GM12878 (cell line): ENCODE measurements around the gene KIF24. TPM values are rescaled to one million over a fixed set of nuclear protein-coding genes. Genes with fewer than 3 reads are reported as not detected.

Experiments
- ATAC-seq: fragments of 200-7000 bp; cut with Tn5 transposase; 3 replicates; pipeline ENCODE4 v1.9.1; 2020; ENCODE audit warnings: mild to moderate bottlenecking, moderate library complexity
- BruUV-seq: library from RNA; stranded (reverse); fragments of 400-500 nt; replicated peaks from 2 replicates; lab custom pipeline; 2021; lab: Mats Ljungman, UMichigan
- CTCF ChIA-PET: fragments of 300-600 bp; sonication (Branson Sonifier 250); formaldehyde crosslinking; extraction: SDS; loops from one replicate; lab custom pipeline; 2021; ENCODE audit warnings: inconsistent platforms; lab: Yijun Ruan, JAX
- POLR2A ChIA-PET: fragments of 350-600 bp; formaldehyde crosslinking; extraction: SDS; loops from one replicate; lab custom pipeline; 2021; ENCODE audit warnings: inconsistent platforms; lab: Charles Lee
- RAD21 ChIA-PET: fragments of 300-600 bp; sonication (Branson Sonifier 250); formaldehyde crosslinking; loops from one replicate; lab custom pipeline; 2023; ENCODE audit warnings: antibody characterized with exemption; ENCODE audit not compliant: unreplicated experiment; lab: Charles Lee
- SMC1A ChIA-PET: fragments of 300-600 bp; sonication (Branson Sonifier 250); formaldehyde crosslinking; loops from one replicate; lab custom pipeline; 2023; ENCODE audit not compliant: unreplicated experiment, uncharacterized antibody; lab: Charles Lee
- DNase-seq: peaks from one replicate; pipeline ENCODE4 v3.0.0-alpha.2; 2011; ENCODE audit warnings: low read depth, low spot score
- FAIRE-seq: peaks from 3 replicates; lab custom pipeline; 2011; peaks lifted over from hg19 to GRCh38; lab: Jason Lieb, UNC
- H2AFZ ChIP-seq: 2 replicates; pipeline ENCODE4 v1.6.0; 2011; ENCODE audit warnings: low read depth, low read length, control low read depth; ENCODE audit not compliant: control insufficient read depth
- H3K27ac ChIP-seq: 2 replicates; pipeline ENCODE4 v1.5.1; 2011; ENCODE audit warnings: control low read depth; ENCODE audit not compliant: control insufficient read depth, insufficient read depth
- H3K27me3 ChIP-seq, 2 experiments: replicated peaks in 1 of 2; 2 replicates each; pipeline versions ENCODE4 v1.6.0 to v1.6.1; 2011; ENCODE audit warnings: low read length in 1 of 2; ENCODE audit not compliant: control insufficient read depth in 2 of 2, insufficient read depth in 2 of 2
- H3K36me3 ChIP-seq, 2 experiments: 2 replicates each; pipeline ENCODE4 v1.5.1; 2011; ENCODE audit warnings: low read length in 1 of 2; ENCODE audit not compliant: control insufficient read depth in 2 of 2, insufficient read depth in 2 of 2
- H3K4me1 ChIP-seq: 2 replicates; pipeline ENCODE4 v1.6.1; 2011; ENCODE audit warnings: mild to moderate bottlenecking, low read length, moderate library complexity, mixed read lengths; ENCODE audit not compliant: control insufficient read depth, insufficient read depth
- H3K4me2 ChIP-seq: 2 replicates; pipeline ENCODE4 v1.6.0; 2011; ENCODE audit warnings: control low read depth; ENCODE audit not compliant: control insufficient read depth, insufficient read depth
- H3K4me3 ChIP-seq: fragments of 200-600 bp; sonication (generic); 2 replicates; pipeline ENCODE4 v1.5.1; 2016
- H3K79me2 ChIP-seq: 2 replicates; pipeline ENCODE4 v1.6.0; 2011; ENCODE audit warnings: low read length; ENCODE audit not compliant: control insufficient read depth, insufficient read depth
- H3K9ac ChIP-seq: 2 replicates; pipeline ENCODE4 v1.8.0; 2011; ENCODE audit warnings: low read length, control low read depth, mixed read lengths; ENCODE audit not compliant: control insufficient read depth, insufficient read depth
- H3K9me3 ChIP-seq: replicated peaks from 3 replicates; pipeline ENCODE4 v1.5.1; 2011; ENCODE audit warnings: mild to moderate bottlenecking, low read length; ENCODE audit not compliant: control insufficient read depth, insufficient read depth
- H4K20me1 ChIP-seq: 2 replicates; pipeline ENCODE4 v1.6.0; 2011; ENCODE audit not compliant: control insufficient read depth, insufficient read depth
- CREM ChIP-seq: IDR thresholded peaks from 2 replicates; pipeline ENCODE4 v1.6.1; 2014; ENCODE audit warnings: antibody characterized with exemption, low read depth
- EGR1 ChIP-seq, 2 experiments: IDR thresholded peaks; 1 replicate in 1 of 2; 2 replicates in 1 of 2; pipeline ENCODE4 v1.6.1; 2011 to 2012; ENCODE audit warnings: low read depth in 2 of 2, low read length in 2 of 2, borderline replicate concordance in 1 of 2, mild to moderate bottlenecking in 1 of 2, moderate library complexity in 1 of 2
- ETV6 ChIP-seq, 2 experiments: fragments of 450-650 bp in 1 of 2; IDR thresholded peaks in 1 of 2; conservative IDR thresholded peaks in 1 of 2; 2 replicates each; pipeline ENCODE4 v1.6.1; 2014; ENCODE audit warnings: antibody characterized with exemption in 1 of 2, borderline replicate concordance in 1 of 2, low read depth in 1 of 2, mild to moderate bottlenecking in 1 of 2, moderate library complexity in 1 of 2
- FOS ChIP-seq: IDR thresholded peaks from 3 replicates; pipeline ENCODE4 v1.6.1; 2011; ENCODE audit warnings: borderline replicate concordance; ENCODE audit not compliant: insufficient read length; ENCODE audit errors: extremely low read depth
- FOXM1 ChIP-seq: IDR thresholded peaks from 2 replicates; pipeline ENCODE4 v1.6.1; 2012; ENCODE audit warnings: low read depth, mild to moderate bottlenecking, inconsistent platforms, low read length, moderate library complexity
- GATAD2B ChIP-seq: fragments of 450-650 bp; conservative IDR thresholded peaks from 2 replicates; pipeline ENCODE4 v1.6.1; 2017; ENCODE audit warnings: low read depth, mild to moderate bottlenecking, moderate library complexity
- LARP7 ChIP-seq: fragments of 450-650 bp; IDR thresholded peaks from 2 replicates; pipeline ENCODE4 v1.6.1; 2017; ENCODE audit warnings: mild to moderate bottlenecking
- MEF2B ChIP-seq: fragments of 450-650 bp; IDR thresholded peaks from 2 replicates; pipeline ENCODE4 v1.6.1; 2018; ENCODE audit warnings: mild to moderate bottlenecking, moderate library complexity; ENCODE audit not compliant: partially characterized antibody, poor library complexity, severe bottlenecking
- NR2C1 ChIP-seq: fragments of 450-650 bp; IDR thresholded peaks from 2 replicates; pipeline ENCODE4 v1.6.1; 2017; ENCODE audit warnings: antibody characterized with exemption, mild to moderate bottlenecking, moderate library complexity
- POLR2AphosphoS5 ChIP-seq: IDR thresholded peaks from 2 replicates; pipeline ENCODE4 v1.6.1; 2011; ENCODE audit warnings: mild to moderate bottlenecking, low read length, inconsistent platforms
- RAD51 ChIP-seq: fragments of 450-650 bp; IDR thresholded peaks from 2 replicates; pipeline ENCODE4 v1.6.1; 2016; ENCODE audit warnings: moderate library complexity, mild to moderate bottlenecking, inconsistent platforms
- SPI1 ChIP-seq: IDR thresholded peaks from 2 replicates; pipeline ENCODE4 v1.6.1; 2011; ENCODE audit warnings: low read depth, mild to moderate bottlenecking, low read length, moderate library complexity, borderline replicate concordance; ENCODE audit not compliant: insufficient read depth
- SRF ChIP-seq, 2 experiments: IDR thresholded peaks; 2 replicates each; pipeline ENCODE4 v1.6.1; 2011; ENCODE audit warnings: low read depth in 2 of 2, low read length in 2 of 2, mild to moderate bottlenecking in 1 of 2, moderate library complexity in 1 of 2
- SUPT20H ChIP-seq: IDR thresholded peaks from 2 replicates; pipeline ENCODE4 v1.6.1; 2011; ENCODE audit warnings: low read depth, mild to moderate bottlenecking, low read length, moderate library complexity, borderline replicate concordance; ENCODE audit not compliant: control insufficient read depth
- WGBS: methylation state at CpG from one replicate; pipeline ENCODE4 v1.1.6; 2016; ENCODE audit warnings: low lambda C conversion rate; ENCODE audit not compliant: insufficient replicate concordance, insufficient coverage; ENCODE audit errors: missing lambda C conversion rate; 5-methylcytosine and 5-hydroxymethylcytosine counted together
- in situ Hi-C: fragments of 300-500 bp; cut with MboI; formaldehyde crosslinking; loops from 9 replicates; pipeline ENCODE4 v1.14.3; 2018; ENCODE audit warnings: mixed read lengths
- intact Hi-C: fragments of 100-400 bp; cut with micrococcal nuclease; formaldehyde crosslinking; loops from one replicate; pipeline ENCODE4 v1.14.2; 2022; ENCODE audit not compliant: unreplicated experiment
- polyA plus RNA-seq, 11 experiments: library from polyadenylated mRNA; depleted of rRNA in 4 of 11; unstranded in 6 of 11; stranded (reverse) in 5 of 11; fragments of >200 nt; fragmentation: Nextera tagmentation in 4 of 11; fragmentation: Illumina TruSeq in 1 of 11; extraction: Ambion mirVana in 4 of 11; extraction: Trizol in 1 of 11; gene quantifications; 1 replicate in 1 of 11; 2 replicates in 10 of 11; pipeline versions ENCODE4 v1.2.1 to v1.2.3, GENCODE V29; 2011 to 2016; ENCODE audit warnings: inconsistent platforms in 2 of 11, missing spikeins in 2 of 11, low read depth in 1 of 11
- total RNA-seq, 4 experiments: library from RNA; depleted of rRNA in 3 of 4; stranded (reverse); fragments of >200 nt in 3 of 4; fragmentation: Illumina TruSeq in 1 of 4; extraction: Trizol in 1 of 4; gene quantifications; 2 replicates each; pipeline versions ENCODE4 v1.2.1 to v1.2.3, GENCODE V29; 2013 to 2021
- TF ChIP-seq, protein P1 (sequence below): IDR thresholded peaks from 2 replicates; pipeline ENCODE4 v1.6.1; 2012; ENCODE audit warnings: mild to moderate bottlenecking, low read depth, low read length
- TF ChIP-seq, protein P2 (sequence below): fragments of 450-650 bp; IDR thresholded peaks from 2 replicates; pipeline ENCODE4 v1.6.1; 2014; ENCODE audit warnings: mild to moderate bottlenecking
- TF ChIP-seq, protein P3 (sequence below): fragments of 450-650 bp; formaldehyde crosslinking; IDR thresholded peaks from 2 replicates; pipeline ENCODE4 v1.4.0; 2020; ENCODE audit warnings: mild to moderate bottlenecking, moderate library complexity

KIF24 gene
- total and polyA plus RNA-seq, 10 of the 15 experiments (the other 5 are each of a cell fraction or from before 2014, with no cell fraction given): 0.58 to 6.7 (median 5.3) TPM

DNA sequence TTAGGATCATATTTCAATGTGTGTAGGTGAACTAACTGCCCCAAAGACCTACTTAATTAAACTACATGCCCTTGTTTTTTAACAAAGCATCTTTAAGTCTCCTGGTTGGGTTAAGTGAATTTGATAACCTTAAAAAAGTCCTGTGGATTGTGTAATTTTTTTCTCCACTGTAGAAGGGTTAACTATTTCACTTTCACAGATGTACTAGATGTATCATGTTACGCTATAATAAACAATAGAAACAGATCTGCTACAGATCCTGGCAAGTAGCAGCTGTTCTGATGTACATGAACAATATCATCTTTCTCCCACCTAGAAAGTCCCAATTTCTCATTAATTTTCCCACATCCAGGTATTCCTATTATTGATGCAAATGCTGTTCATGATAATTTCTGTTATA is 18.9 kb downstream of the KIF24 start:
- ChIA-PET SMC1A (no interaction called here), CTCF (no interaction called here), POLR2A (no interaction called here), RAD21 (no interaction called here)
- no peak for FAIRE-seq
- no peak for DNase-seq
- Histone ChIP-seq H3K4me1 (no peaks in the 10 kb centered on the region), H3K9me3 (no peaks in the 10 kb centered on the region), H3K27ac (no peak overlapping the region), H3K9ac (no peak overlapping the region), H3K27me3 (no peaks in the 10 kb centered on the region), H3K4me2 (no peak overlapping the region), H3K4me3 (no peak overlapping the region), H3K79me2 (no peaks in the 10 kb centered on the region), H2AFZ (no peak overlapping the region), H4K20me1 (no peaks in the 10 kb centered on the region), H3K36me3 (no peaks in the 10 kb centered on the region)
- intact Hi-C loops (no loop called here), in situ Hi-C loops (no loop called here)
- no TSS peak for BruUV-seq
- no peak for ATAC-seq
- WGBS: 100% methylated on average over 1 of the region's 1 CpG
- no peak for TF ChIP-seq CREM
- no peak for TF ChIP-seq EGR1 (IDR thresholded peaks at IDR 0.05; ENCODE audit: borderline replicate concordance in 1 of 2, low read depth in 2 of 2, low read length in 2 of 2)
- TF ChIP-seq LARP7: no peak
- no peak for TF ChIP-seq MEF2B
- no peak for TF ChIP-seq NR2C1
- no peak for TF ChIP-seq FOS
- no peak for TF ChIP-seq SPI1
- TF ChIP-seq SRF (IDR thresholded peaks at IDR 0.05; ENCODE audit: low read depth in 2 of 2, low read length in 2 of 2): no peak
- no peak for TF ChIP-seq ETV6 (conservative IDR thresholded peaks at IDR 0.05 in 1 of 2, IDR thresholded peaks at IDR 0.05 in 1 of 2; ENCODE audit: borderline replicate concordance in 1 of 2, low read depth in 1 of 2)
- no peak for TF ChIP-seq GATAD2B
- TF ChIP-seq, protein P1, sequence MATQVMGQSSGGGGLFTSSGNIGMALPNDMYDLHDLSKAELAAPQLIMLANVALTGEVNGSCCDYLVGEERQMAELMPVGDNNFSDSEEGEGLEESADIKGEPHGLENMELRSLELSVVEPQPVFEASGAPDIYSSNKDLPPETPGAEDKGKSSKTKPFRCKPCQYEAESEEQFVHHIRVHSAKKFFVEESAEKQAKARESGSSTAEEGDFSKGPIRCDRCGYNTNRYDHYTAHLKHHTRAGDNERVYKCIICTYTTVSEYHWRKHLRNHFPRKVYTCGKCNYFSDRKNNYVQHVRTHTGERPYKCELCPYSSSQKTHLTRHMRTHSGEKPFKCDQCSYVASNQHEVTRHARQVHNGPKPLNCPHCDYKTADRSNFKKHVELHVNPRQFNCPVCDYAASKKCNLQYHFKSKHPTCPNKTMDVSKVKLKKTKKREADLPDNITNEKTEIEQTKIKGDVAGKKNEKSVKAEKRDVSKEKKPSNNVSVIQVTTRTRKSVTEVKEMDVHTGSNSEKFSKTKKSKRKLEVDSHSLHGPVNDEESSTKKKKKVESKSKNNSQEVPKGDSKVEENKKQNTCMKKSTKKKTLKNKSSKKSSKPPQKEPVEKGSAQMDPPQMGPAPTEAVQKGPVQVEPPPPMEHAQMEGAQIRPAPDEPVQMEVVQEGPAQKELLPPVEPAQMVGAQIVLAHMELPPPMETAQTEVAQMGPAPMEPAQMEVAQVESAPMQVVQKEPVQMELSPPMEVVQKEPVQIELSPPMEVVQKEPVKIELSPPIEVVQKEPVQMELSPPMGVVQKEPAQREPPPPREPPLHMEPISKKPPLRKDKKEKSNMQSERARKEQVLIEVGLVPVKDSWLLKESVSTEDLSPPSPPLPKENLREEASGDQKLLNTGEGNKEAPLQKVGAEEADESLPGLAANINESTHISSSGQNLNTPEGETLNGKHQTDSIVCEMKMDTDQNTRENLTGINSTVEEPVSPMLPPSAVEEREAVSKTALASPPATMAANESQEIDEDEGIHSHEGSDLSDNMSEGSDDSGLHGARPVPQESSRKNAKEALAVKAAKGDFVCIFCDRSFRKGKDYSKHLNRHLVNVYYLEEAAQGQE: no peak
- TF ChIP-seq FOXM1: no peak
- no peak for TF ChIP-seq POLR2AphosphoS5
- no peak for TF ChIP-seq RAD51
- TF ChIP-seq, protein P2, sequence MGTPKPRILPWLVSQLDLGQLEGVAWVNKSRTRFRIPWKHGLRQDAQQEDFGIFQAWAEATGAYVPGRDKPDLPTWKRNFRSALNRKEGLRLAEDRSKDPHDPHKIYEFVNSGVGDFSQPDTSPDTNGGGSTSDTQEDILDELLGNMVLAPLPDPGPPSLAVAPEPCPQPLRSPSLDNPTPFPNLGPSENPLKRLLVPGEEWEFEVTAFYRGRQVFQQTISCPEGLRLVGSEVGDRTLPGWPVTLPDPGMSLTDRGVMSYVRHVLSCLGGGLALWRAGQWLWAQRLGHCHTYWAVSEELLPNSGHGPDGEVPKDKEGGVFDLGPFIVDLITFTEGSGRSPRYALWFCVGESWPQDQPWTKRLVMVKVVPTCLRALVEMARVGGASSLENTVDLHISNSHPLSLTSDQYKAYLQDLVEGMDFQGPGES: no peak
- TF ChIP-seq SUPT20H: no peak
- TF ChIP-seq, protein P3, sequence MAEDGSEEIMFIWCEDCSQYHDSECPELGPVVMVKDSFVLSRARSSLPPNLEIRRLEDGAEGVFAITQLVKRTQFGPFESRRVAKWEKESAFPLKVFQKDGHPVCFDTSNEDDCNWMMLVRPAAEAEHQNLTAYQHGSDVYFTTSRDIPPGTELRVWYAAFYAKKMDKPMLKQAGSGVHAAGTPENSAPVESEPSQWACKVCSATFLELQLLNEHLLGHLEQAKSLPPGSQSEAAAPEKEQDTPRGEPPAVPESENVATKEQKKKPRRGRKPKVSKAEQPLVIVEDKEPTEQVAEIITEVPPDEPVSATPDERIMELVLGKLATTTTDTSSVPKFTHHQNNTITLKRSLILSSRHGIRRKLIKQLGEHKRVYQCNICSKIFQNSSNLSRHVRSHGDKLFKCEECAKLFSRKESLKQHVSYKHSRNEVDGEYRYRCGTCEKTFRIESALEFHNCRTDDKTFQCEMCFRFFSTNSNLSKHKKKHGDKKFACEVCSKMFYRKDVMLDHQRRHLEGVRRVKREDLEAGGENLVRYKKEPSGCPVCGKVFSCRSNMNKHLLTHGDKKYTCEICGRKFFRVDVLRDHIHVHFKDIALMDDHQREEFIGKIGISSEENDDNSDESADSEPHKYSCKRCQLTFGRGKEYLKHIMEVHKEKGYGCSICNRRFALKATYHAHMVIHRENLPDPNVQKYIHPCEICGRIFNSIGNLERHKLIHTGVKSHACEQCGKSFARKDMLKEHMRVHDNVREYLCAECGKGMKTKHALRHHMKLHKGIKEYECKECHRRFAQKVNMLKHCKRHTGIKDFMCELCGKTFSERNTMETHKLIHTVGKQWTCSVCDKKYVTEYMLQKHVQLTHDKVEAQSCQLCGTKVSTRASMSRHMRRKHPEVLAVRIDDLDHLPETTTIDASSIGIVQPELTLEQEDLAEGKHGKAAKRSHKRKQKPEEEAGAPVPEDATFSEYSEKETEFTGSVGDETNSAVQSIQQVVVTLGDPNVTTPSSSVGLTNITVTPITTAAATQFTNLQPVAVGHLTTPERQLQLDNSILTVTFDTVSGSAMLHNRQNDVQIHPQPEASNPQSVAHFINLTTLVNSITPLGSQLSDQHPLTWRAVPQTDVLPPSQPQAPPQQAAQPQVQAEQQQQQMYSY (CRISPR knock-in tag): no peak
